Stimulated activated CD4-positive, alpha-beta T cell treated with anti-CD3 and anti-CD28 coated beads, Interleukin-15, amount 100 ng/mL, for 24 hours (primary cell): ENCODE results near the gene MTFR1L.
A peak's percentile ranks its signal among the peaks of the same experiment; 100 is the strongest.

Source experiments
- DNase-seq: peaks from one replicate; pipeline ENCODE4 v3.0.0-alpha.2; 2020

Gene MTFR1L

DNA sequence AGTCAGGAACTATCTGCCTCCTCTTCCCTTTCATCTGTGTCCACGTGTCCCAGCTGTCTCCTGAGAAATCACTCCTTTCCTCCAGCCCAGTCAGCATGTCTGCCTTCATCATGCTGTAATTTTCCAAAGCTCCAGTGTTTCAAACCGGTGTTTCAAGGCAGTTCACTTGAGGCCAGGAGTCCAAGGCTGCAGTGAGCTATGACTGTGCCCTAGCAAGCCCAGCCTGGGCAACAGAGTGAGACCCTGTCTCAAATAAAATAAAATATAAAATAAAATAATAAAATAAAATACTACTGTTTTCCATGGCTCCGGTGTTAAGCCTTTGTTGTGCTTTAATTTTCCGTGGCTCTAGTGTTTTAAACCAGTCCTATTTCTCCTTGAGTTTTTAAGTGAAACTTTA is 27.6 kb upstream of the MTFR1L start:
- no peak for DNase-seq

GRCh38 chr1:25793585-25794170 is 26.1 kb upstream of the MTFR1L start:
- DNase-seq, result no peak

GRCh38 chr1:25794325-25794724 is 25.4 kb upstream of the MTFR1L start:
- DNase-seq, result no peak

GRCh38 chr1:25795211-25795610 is 24.5 kb upstream of the MTFR1L start:
- no peak for DNase-seq

DNA sequence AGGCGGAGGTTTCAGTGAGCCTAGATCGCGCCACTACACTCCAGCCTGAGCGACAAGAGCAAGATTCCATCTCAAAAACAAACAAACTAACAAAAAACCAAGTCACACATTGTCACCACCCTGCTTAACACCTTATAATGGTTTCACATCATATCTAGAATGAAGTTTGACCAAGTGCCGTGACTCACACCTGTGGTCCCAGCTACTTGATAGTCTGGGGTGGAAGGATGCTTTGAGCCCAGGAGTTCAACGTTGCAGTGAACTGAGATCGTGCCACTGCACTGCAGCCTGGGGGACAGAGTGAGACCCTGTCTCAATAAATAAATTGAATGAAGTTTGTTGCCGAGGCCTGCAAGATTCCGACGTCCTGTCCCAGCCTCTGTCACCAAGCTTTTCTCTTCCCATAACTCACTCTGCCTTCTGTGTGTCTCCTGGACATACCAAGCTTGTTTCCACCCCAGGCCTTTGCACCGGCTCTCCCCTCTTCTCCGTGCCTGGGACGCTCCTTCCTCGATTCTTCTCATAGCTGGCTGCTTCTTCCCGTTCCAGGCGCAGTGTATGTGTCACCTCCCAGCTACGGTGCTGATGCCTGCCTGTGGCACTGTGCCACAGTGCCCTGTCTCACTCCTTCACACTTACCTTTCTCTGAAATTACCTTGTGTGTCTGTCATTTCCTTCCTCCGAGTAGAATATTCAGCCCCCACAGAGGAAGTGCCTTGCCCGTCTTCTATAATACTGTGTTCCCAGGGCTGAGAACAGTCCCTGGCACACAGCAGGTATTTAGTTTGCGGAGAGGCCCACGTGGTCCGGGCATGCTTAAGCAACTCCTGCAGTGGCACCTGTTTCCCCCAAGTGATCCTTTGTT is 23.6 kb upstream of the MTFR1L start:
- peak; percentile 67 for DNase-seq

DNA sequence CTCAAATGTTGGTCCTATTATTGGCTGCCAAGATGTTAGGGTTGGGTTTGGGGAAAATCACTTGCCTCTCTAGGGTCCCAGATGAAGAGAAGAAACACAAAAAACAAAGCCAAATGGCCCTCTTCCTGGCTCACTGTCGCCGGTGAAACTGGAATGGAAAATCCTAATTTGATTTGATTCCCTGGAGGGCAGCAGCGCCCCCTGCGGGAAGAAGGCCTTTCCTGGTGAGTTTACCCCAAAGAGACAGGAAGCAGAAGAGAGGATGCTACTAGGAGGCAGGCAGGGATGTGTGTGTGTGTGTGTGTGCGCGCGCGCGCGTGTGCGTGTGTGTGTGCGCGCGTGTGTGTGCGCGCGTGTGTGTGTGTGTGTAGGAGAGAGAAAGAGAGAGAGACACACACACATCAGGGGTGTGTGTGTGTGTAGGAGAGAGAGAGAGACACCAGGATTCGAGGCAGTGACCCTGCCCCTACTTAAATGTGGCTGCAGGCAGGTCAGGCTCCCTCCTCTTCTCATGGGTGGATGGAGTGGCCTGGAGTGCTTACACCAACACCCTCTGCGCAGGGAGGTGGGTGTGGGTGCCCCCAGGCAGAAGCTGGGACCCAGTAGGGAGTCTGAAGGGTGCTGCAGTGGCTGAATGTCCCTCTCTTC is 22.8 kb upstream of the MTFR1L start:
- peak; percentile 93 for DNase-seq

GRCh38 chr1:25797939-25798338 is 21.8 kb upstream of the MTFR1L start:
- peak; percentile 67 for DNase-seq

- no peak for DNase-seq
Measured at GRCh38 chr1:25798666-25799351, 20.9 kb upstream of the MTFR1L start.

DNA sequence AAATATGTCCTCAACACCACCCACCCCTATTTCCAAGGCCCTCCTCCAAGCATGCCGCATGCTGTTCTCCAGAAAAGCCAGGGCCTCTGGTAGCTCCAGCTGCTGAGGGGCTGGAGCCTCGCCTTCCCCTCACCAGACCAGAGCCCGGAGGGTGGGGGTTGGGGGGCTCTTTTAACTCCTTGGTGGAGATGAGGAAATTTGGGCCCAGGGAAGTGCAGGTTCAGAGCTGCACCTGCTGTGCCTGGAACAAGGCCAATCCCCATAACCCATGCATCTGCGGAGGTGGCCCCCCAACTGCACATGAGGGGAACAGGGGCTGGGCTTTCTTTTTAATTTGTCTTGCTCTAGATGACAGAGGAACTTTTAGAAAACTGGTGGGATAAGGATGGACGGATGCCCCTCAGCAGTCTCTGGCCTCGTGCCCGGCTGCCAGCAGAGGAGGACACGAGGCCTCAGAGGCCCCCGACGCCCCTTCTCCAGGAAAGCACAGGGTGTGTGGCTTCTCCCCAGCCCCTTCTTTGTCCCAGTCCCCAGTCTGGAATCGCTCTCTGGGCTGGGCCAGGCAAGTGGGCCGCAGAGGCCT is 20.3 kb upstream of the MTFR1L start:
- DNase-seq, result no peak

GRCh38 chr1:25799935-25800702 is 19.6 kb upstream of the MTFR1L start, which contains the start of gene SELENON:
Gene SELENON (plus strand): TSS chr1:25800193. CDS start chr1:25800231, 38 bp downstream.
- peak; percentile 59 for DNase-seq

DNA sequence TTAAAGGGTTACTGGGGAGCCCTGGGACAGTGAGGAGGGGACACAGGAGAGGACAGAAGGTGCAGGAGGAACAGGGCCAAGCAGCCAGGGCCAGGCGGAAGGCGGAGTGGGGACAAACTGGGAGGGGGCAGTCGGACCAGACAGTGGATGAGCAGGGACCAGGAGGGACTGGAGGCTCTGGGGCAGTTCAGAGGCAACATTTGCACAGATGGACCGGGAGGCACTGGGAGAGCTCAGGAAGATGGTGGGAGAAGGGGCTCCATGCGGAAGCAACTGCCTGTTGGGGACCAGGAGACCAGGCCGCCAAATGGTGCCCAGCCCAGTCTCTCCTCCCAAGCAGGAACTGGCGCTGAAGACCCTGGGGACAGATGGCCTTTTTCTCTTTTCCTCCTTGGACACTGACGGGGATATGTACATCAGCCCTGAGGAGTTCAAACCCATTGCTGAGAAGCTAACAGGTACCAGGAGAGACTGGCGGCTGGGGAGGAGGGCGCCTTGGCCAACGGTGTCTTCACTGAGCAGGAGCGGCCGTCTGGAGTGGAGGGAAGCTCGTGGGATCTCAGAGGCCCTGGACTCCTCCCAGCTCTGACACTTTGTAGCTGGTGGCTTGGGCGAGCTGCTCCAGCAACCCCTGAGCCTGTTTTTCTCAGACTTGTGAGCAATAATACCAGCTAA is 18.9 kb upstream of the MTFR1L start:
- DNase-seq, result no peak

GRCh38 chr1:25802915-25803314 is 16.8 kb upstream of the MTFR1L start:
- DNase-seq, result peak; percentile 34

DNA sequence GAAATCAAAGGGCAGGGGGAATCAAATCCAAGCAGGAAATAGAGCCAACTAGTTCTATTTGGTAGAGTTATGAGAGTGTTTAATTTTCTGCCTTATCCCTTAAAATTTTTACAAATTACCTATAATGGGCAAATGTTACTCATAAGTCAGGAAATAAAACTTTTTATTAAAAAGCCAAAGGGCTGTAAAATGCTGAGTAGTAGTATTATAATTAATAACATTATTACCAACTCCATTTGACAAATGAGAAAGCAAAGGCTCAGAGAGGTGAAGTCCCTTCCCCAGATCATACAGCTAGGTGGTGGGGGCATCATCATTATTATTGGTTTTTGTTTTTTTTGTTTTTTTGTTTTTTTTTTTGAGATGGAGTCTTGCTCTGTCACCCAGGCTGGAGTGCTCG is 16.4 kb upstream of the MTFR1L start:
- no peak for DNase-seq

DNA sequence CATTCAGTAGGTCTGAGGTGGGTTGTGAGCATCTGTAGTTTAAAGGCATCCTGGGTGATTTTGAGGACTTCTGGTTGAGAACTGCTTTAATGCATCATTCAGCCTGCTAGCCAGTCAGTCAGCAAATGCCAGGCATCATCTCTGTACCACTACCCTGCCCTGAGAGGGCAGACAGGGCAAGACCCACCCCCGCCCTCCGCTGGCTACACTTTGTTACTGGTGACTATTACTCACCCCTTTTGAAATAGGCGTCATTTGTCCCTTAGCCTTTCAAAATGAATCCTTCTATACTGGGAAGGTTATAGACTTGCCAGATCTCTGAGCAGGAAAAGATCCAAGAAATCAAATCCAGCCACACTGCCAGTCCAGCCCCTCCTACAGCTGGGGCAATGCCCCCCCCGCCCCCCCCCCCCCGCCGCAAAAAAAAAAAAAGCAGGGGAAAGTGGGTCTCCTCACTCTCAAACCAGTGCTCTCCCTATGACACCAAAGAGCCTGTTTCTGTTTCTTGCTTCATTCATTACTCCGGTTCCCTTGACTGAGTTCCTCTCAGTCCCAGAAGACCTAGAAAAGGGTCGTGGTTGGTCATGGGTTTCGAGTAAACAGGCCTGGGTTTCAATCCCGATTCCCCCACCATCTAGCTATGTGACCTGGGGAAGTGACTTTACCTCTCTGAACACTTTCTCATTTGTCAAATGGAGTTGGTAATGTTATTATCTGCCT is 15.3 kb upstream of the MTFR1L start:
- DNase-seq, result peak; percentile 62

DNA sequence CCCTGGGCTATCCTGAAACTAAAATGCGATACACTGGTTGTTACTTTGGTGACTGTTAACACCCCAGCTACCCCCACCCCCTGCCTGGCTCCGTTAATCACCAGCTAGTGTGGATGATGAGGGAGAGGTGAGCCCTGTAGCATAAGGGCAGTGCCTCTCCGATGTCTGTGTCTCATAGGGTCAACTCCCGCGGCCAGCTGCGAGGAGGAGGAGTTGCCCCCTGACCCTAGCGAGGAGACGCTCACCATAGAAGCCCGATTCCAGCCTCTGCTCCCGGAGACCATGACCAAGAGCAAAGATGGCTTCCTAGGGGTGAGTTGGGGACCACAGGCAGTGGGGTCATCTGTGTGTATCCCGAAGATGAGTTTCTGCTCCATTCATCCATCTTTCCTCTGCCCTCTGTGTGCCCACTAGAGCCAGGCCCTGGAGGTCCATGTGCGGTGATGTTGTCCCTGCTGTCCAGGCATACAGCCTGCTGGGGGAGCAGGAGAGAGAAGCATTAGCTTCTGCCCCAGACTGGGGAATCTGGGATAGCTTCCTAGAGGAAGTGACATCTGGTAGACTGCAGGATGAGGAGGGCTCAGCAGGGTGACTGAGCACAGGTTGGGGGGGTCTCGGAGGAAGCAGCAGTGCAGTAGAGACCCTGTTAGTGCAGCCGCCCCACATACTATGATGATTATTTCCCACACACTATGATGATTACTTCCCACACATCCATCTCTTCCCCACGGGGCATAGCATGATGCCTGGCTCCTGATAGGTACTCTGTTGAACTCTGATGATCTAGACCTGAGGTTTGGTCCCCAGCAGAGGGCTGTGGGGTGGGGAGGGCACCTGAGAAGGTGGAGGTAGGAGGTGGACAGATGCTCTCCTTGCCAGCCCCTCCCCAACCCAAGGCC is 14.5 kb upstream of the MTFR1L start:
- DNase-seq, result no peak

DNA sequence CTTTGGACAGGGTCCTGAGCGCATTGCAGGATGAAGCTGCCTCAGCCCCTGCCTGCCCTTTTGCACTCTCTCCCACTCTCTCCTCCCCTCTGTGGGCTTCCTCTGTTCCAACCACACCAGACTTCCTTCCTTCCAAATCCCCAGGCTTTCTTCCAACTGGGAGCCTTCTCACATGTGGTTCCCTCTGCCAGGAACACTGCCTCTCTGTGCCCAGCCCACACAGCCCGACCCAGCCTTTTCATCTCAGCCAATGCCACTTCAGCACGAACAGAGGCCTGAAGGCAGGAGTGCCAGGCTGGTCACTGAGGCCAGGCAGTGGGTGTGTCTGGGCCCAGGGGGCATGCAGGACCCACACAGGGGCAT is 13.9 kb upstream of the MTFR1L start:
- DNase-seq, result no peak

DNA sequence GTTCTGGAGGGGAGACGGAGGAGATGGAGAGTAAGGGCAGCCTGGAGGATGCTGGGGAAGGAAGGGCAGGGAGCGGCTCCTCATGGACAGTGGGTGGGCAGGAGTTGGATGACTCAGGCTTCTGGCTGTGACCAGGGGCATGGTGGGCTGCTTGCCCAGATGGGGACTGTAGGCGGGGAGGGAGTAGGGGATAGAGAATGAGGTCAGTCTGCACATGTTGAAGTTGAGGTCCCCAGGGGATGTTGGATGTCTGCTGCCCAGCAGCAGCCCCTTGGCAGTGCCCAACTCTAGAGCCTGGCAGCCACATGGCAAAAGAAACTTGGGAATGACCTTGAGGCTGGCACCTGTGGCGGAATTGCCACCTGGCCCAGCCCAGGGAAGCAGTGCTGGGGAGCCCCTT is 13.3 kb upstream of the MTFR1L start:
- DNase-seq, result no peak

- no peak for DNase-seq
Measured at GRCh38 chr1:25807480-25808390, 12.0 kb upstream of the MTFR1L start.
